Natural killer cell treated with Interleukin-12 subunit alpha and Interleukin-12 subunit beta and Interleukin-15 and Interleukin-18, amount 100 ng/mL, for 72 hours (primary cell): ENCODE results near the gene LARGE1. TPM values are rescaled to one million over a fixed set of nuclear protein-coding genes. Genes with fewer than 3 reads are reported as not detected.

Source experiments
- ATAC-seq, 2 donors: fragments of 150-1000 bp; cut with Tn5 transposase in 1 of 2; sonication (Bioruptor Pico), chemical (Tn5 transposase) in 1 of 2; 2 replicates each; pipeline ENCODE4 v1.10.0; 2021
- DNase-seq: peaks from one replicate; pipeline ENCODE4 v3.0.0; 2022; ENCODE audit warnings: low spot score
- H3K27ac Mint-ChIP-seq, 2 donors: 1 replicate in 1 of 2; 2 replicates in 1 of 2; pipeline ENCODE4 v1.8.0; 2022; ENCODE audit warnings: mixed read lengths in 2 of 2, mild to moderate bottlenecking in 1 of 2, moderate library complexity in 1 of 2
- H3K27me3 Mint-ChIP-seq, 2 donors: 1 replicate in 1 of 2; 2 replicates in 1 of 2; pipeline ENCODE4 v1.8.0; 2022; ENCODE audit warnings: mixed read lengths in 2 of 2
- H3K36me3 Mint-ChIP-seq: one replicate; pipeline ENCODE4 v1.8.0; 2022; ENCODE audit warnings: mixed read lengths
- H3K4me1 Mint-ChIP-seq, 2 donors: 1 replicate in 1 of 2; 2 replicates in 1 of 2; pipeline ENCODE4 v1.8.0; 2022; ENCODE audit warnings: low read depth in 2 of 2, mixed read lengths in 2 of 2, mild to moderate bottlenecking in 1 of 2
- H3K4me3 Mint-ChIP-seq: one replicate; pipeline ENCODE4 v1.8.0; 2022; ENCODE audit warnings: mixed read lengths
- H3K9me3 Mint-ChIP-seq: 2 replicates; pipeline ENCODE4 v1.8.0; 2022; ENCODE audit warnings: mixed read lengths
- total RNA-seq, 2 donors: library from RNA; stranded (reverse); gene quantifications; one replicate each; pipeline ENCODE4 v1.2.3, GENCODE V29; 2022

Gene LARGE1
- total RNA-seq, 2 donors from 2014 or later = 6.9 to 9.0 TPM

DNA sequence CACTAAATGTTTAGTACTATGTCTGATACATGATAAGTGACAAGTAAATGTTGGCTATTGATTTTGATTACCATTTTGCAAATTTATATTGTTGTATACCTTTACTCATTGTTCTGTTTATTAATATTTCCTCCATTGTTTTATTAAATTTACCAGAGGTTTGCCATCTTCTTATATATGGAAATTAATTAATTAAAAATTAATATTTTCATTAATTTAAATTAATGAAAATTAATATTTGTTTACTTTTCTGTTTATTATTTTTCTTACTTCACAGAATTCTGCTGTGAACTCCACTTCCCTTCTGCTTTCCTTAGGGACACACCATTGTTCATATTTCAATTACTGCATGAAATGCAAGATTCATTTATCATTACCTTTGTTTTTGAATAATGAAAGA, 331.0 kb downstream of the LARGE1 start:
- Mint-ChIP-seq H3K36me3 (no peaks in the 10 kb centered on the region), H3K9me3 (no peaks in the 10 kb centered on the region), H3K4me3 (no peak overlapping the region), H3K27me3 (no peaks in the 10 kb centered on the region), H3K4me1 (no peaks in the 10 kb centered on the region), H3K27ac (no peak overlapping the region)
- DNase-seq (no peak), ATAC-seq (no peak)

DNA sequence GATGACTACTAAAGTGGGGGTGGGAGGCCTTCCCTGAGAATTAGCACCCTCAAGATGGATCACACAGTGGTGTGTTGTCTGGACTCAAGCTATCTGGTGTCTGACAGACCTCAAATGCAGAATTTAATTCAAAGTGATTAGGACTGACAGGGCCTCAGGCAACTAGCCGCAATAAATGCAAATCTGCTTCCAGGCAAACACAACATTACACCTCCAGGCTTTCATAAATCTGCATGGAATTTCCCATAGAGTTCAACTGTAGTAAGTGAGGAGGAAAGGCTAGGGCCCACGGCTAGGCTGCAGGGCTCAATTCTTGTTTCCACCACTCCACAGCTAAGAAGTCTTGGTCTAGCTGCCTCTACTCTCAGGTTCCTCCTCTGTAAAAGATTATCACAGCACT, 331.4 kb downstream of the LARGE1 start:
- Mint-ChIP-seq H3K27ac (no peak overlapping the region), H3K9me3 (no peaks in the 10 kb centered on the region), H3K27me3 (no peaks in the 10 kb centered on the region), H3K4me1 (no peaks in the 10 kb centered on the region), H3K36me3 (no peaks in the 10 kb centered on the region), H3K4me3 (no peak overlapping the region)
- DNase-seq (no peak), ATAC-seq (no peak)

DNA sequence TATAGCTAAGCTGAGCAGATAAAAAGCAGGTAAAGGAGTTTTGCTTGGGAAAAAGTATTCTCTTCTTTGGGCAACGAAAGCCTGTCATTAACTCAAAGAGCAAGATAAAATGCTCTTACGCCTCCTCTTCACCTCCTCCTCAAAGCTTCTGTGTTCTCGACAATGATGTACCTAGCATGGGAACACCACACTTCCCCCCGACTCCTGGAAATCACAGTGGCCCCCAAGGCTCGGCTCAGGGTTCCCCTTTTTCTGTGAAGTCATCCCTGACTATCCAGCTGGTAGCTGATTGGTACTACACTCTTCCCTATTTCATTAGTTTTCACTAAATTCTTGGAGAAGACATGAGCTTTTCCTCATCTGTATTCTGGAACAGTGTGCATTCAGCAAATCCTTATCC, 336.1 kb downstream of the LARGE1 start:
- H3K4me1 Mint-ChIP-seq = no peaks in the 10 kb centered on the region
- no peaks in the 10 kb centered on the region for H3K9me3 Mint-ChIP-seq
- no peaks in the 10 kb centered on the region for H3K36me3 Mint-ChIP-seq
- no peak overlapping the region for H3K4me3 Mint-ChIP-seq
- no peaks in the 10 kb centered on the region for H3K27me3 Mint-ChIP-seq
- DNase-seq (no peak), ATAC-seq (no peak)
- no peak overlapping the region for H3K27ac Mint-ChIP-seq

DNA sequence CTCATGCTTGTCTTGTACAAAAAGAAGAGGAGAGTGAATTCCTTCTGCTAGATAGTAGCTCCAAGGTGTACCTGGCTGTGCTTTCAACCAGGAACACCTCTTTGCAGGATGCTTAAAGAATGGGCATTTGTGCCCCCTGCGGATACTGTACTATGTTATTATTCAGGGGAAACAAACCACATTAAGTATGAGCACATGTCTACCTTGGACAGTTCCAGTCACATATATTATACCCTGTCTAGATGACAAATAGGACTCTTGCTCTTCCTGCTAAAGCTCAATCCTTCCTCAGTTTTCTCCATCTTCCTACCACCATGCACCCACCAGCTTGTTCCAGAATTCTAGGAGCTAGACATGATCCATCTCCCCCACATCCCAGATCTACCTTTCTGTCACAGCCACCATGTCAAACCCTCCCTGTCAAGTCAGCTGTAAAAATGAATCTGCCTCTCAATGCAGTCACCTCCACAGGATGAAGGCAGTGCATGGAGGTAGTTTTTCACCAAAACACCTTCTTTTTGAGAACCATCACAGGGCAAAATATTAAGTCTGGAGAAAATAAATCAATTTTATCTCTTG, 337.4 kb downstream of the LARGE1 start:
- Mint-ChIP-seq H3K27me3 (no peaks in the 10 kb centered on the region), H3K36me3 (no peaks in the 10 kb centered on the region), H3K27ac (no peak overlapping the region), H3K9me3 (no peaks in the 10 kb centered on the region), H3K4me1 (no peaks in the 10 kb centered on the region), H3K4me3 (no peak overlapping the region)
- DNase-seq = no peak
- no peak for ATAC-seq

DNA sequence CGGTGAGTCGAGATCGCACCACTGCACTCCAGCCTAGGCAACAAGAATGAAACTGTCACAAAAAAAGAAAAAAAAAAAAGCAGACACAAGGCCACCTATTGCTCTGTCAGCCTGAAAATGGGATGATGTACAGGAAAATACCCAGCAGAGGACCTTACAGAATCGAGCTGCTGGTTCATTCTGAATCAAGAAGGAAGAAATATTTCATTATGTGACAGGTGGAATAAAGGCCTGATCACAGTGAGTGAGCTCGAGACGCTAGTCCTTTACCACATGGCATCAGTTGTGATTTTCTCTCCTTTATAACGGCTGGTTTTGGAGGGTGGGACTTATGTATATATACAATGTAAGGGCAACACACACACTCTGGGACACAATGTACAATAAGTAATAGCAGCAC, 340.0 kb downstream of the LARGE1 start:
- Mint-ChIP-seq H3K36me3 (no peaks in the 10 kb centered on the region), H3K27ac (no peak overlapping the region), H3K4me3 (no peak overlapping the region), H3K9me3 (no peaks in the 10 kb centered on the region), H3K27me3 (no peaks in the 10 kb centered on the region), H3K4me1 (no peaks in the 10 kb centered on the region)
- no peak for ATAC-seq
- no peak for DNase-seq

DNA sequence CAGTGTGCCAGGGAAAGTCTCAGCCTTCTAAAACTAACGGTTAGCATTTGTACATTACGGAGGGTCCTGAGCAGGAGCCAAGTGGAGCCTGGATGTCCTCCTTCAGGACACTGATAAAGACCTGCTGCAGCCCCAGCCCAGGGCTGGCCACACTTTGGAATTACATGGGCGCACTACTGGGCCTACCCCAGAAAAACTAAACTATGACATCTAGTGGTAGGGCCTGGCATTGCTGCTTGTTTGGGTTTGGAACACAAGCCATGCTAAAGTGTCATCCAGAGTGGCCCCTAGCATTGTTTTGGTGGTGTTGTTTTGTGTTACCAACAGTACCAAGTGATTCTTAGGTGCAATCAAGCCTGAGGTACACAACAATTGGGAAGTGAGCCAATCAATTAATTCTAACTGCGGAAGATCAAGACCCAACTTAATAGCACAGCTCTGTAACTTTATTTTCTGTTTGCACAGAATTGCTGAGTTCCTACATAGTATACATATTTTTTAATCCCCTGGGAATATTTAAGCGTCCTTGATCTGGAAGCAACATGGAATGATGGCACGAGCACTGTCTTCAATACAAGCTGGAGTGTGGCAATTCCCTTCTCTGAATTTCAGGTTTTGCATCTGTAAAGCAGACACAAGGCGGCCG, 340.7 kb downstream of the LARGE1 start:
- no peaks in the 10 kb centered on the region for H3K9me3 Mint-ChIP-seq
- H3K4me3 Mint-ChIP-seq = no peak overlapping the region
- H3K4me1 Mint-ChIP-seq = no peaks in the 10 kb centered on the region
- no peaks in the 10 kb centered on the region for H3K36me3 Mint-ChIP-seq
- H3K27ac Mint-ChIP-seq = no peak overlapping the region
- ATAC-seq (peak; percentile 48 to 61), DNase-seq (no peak)
- H3K27me3 Mint-ChIP-seq = no peaks in the 10 kb centered on the region

DNA sequence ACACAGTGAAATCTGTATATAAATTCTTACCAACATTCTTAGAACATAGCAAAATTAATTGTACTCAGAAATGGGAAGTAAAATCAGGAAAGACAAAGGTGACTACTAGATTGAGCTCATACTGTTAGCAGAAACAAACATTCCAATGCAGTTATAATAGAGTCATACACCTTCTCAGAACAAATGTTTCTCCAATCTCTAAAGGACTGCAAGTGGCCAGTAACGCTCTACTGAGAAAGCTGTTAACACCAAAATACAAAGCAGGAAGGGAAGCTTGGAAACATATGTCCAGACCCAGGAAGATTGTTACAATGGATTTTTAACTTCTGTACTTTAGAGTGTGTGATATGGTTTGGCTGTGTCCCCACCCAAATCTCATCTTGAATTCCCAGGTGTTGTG, 341.5 kb downstream of the LARGE1 start:
- no peaks in the 10 kb centered on the region for H3K9me3 Mint-ChIP-seq
- H3K4me1 Mint-ChIP-seq = no peaks in the 10 kb centered on the region
- no peaks in the 10 kb centered on the region for H3K27me3 Mint-ChIP-seq
- H3K36me3 Mint-ChIP-seq = no peaks in the 10 kb centered on the region
- no peak overlapping the region for H3K4me3 Mint-ChIP-seq
- H3K27ac Mint-ChIP-seq = no peak overlapping the region
- DNase-seq = no peak
- ATAC-seq = no peak

DNA sequence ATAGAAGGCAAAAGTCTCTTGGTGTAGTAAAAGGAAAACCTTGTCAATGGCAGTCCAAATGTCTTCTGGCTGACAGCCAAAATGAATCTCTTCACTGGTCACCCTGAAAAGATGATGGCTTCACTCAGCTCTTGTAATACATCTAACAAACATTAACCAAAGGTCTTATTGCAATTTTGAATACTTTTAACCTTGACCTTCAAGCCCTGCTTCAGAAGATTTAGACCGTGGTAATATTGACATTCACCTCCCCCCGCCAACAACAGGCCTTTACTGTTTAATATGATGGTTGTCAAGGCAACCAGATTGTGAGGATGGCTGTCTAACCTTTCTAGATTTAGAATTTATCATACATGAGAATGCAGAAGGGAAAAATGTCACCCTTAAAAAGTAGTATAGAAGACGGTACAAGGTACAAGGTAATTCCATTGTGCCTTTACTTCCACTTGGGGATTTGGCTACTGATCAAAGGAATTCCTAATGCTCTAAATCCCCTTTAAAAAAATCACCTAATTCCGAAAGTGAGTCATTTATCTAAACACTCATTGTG, 342.3 kb downstream of the LARGE1 start:
- no peaks in the 10 kb centered on the region for H3K36me3 Mint-ChIP-seq
- no peaks in the 10 kb centered on the region for H3K27me3 Mint-ChIP-seq
- H3K4me3 Mint-ChIP-seq = no peak overlapping the region
- H3K27ac Mint-ChIP-seq = no peak overlapping the region
- H3K4me1 Mint-ChIP-seq = no peaks in the 10 kb centered on the region
- no peaks in the 10 kb centered on the region for H3K9me3 Mint-ChIP-seq
- DNase-seq (no peak), ATAC-seq (no peak)

DNA sequence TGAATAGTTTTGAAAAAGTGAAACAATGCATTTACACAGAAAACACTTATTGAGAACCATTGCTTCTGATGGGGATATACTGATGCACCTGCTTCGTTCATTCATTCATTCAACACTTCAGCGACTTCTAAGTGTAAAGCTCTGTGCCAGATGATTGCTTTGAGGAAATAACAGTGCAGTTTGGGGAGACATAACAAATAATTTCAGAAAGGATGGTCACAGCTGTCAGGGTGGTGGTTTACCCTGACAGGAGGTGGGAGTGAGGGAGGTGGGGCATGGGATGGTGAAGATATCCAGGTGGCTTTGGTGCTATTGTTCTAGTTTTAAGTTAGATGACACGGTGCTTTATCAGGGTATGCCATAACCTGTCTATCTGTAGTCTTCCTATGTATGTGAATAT, 344.1 kb downstream of the LARGE1 start:
- DNase-seq = no peak
- Mint-ChIP-seq H3K36me3 (no peaks in the 10 kb centered on the region), H3K4me1 (no peaks in the 10 kb centered on the region), H3K27me3 (no peaks in the 10 kb centered on the region), H3K27ac (no peak overlapping the region), H3K4me3 (no peak overlapping the region), H3K9me3 (no peaks in the 10 kb centered on the region)
- no peak for ATAC-seq

DNA sequence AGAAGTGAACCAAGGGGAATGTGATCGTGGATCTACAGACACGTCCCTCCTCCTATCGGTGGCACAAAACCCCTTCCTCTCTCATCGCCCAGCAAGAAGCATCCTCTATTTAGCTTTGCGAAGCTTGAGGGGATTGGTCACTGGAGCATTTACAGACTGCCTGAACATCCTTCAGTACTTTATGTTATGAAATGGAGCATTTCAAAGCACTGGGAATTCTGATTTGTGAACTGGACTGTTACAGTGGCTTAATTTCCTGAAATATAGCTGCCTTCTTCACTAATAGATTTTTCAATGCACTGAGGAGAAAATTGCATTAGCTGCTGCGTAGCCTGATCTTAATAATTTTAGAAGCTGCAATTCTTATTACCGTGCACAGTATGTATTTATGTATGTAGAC, 344.5 kb downstream of the LARGE1 start:
- no peak for ATAC-seq
- H3K4me1 Mint-ChIP-seq = no peaks in the 10 kb centered on the region
- DNase-seq = no peak

DNA sequence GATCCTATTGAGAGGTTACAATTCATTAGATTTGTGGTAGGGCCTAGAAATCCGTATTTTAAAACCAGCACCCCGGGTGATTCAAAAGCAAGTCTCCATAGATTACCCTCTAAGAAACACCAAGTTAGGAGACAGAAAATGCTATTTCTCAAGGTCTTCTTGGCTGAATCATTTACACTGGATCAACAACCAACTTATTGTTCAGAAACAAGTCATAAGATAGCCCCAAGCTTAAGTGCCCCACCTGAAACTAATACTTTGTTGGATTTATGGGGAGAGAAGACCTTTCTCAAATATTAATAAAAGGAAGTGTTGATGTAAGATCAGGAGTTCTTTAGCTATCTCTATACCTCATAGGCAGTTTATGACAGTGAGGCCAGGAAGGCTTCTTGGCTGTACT, 345.2 kb downstream of the LARGE1 start:
- DNase-seq = no peak
- H3K27me3 Mint-ChIP-seq = no peaks in the 10 kb centered on the region
- H3K36me3 Mint-ChIP-seq = no peaks in the 10 kb centered on the region
- no peak overlapping the region for H3K4me3 Mint-ChIP-seq
- ATAC-seq = no peak
- no peaks in the 10 kb centered on the region for H3K4me1 Mint-ChIP-seq
- no peak overlapping the region for H3K27ac Mint-ChIP-seq
- no peaks in the 10 kb centered on the region for H3K9me3 Mint-ChIP-seq

More for the DNA sequence above, 344.5 kb downstream of the LARGE1 start:
- H3K27me3 Mint-ChIP-seq = no peaks in the 10 kb centered on the region
- H3K4me3 Mint-ChIP-seq = no peak overlapping the region
- H3K27ac Mint-ChIP-seq = no peak overlapping the region
- H3K36me3 Mint-ChIP-seq = no peaks in the 10 kb centered on the region
- no peaks in the 10 kb centered on the region for H3K9me3 Mint-ChIP-seq

DNA sequence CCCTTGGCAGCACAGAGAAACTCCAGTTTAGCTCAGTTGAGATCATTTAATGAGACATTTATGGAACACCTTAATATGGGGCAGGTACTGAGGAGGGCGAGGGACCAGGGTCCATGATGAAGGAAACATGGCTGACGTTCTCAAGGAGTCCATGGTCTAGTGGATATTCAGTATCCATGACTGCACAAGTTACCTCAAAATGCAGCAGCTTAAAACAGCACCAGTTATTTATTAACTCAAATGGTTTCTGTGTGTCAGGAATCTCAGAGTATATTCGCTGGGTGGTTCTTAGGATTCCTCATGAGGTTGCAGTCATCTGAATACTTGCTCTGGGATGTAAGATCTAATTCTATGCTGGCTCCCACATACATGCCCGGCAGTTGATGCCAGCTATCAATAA, 346.8 kb downstream of the LARGE1 start:
- DNase-seq = no peak
- Mint-ChIP-seq H3K4me3 (no peak overlapping the region), H3K9me3 (no peaks in the 10 kb centered on the region), H3K36me3 (no peaks in the 10 kb centered on the region), H3K27ac (no peak overlapping the region), H3K27me3 (no peaks in the 10 kb centered on the region), H3K4me1 (no peaks in the 10 kb centered on the region)
- no peak for ATAC-seq

DNA sequence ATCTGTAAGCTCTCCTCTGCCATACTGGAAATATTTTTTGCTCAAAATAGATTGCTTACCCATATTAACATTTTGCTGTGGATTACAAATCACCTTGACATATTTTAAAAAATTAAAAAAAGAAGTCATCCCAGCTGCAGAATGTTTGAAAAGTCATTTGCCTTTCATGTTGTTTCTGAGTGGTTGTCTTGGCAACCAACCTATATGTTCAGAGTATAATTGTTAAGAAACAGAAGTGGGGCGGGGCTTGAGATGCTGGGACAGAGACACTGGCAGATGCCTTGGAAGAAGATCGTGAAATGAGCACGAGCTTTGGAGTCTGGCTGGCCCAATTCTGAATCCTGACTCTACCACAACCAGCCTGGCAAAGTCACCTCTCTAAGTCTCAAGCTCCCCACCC, 348.2 kb downstream of the LARGE1 start:
- no peak overlapping the region for H3K27ac Mint-ChIP-seq
- no peaks in the 10 kb centered on the region for H3K27me3 Mint-ChIP-seq
- H3K9me3 Mint-ChIP-seq = no peaks in the 10 kb centered on the region
- H3K4me3 Mint-ChIP-seq = no peak overlapping the region
- DNase-seq = no peak
- H3K36me3 Mint-ChIP-seq = no peaks in the 10 kb centered on the region
- H3K4me1 Mint-ChIP-seq = no peaks in the 10 kb centered on the region
- no peak for ATAC-seq

DNA sequence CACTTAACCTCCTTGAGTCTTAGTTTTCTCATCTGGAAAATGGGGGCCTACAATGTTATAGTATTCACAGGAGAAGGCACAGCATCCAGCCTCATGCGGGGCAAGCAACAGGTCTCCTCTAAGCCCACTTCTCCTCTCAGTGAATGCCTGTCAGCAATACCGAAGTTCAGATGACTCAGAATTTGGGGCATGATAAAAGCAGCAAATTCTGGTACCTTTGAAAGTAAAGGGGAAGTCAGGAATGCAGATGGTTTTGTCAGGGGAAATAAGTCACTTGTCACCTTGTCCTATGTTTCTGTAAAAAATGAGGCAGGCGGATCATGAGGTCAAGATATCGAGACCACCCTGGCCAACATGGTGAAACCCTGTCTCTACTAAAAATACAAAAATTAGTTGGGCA, 350.2 kb downstream of the LARGE1 start:
- ATAC-seq (no peak), DNase-seq (no peak)
- Mint-ChIP-seq H3K27ac (no peak overlapping the region), H3K4me1 (no peaks in the 10 kb centered on the region), H3K27me3 (peaks cover 0 to 2% of the 10 kb centered on the region in 2 donors), H3K9me3 (no peaks in the 10 kb centered on the region), H3K36me3 (no peaks in the 10 kb centered on the region), H3K4me3 (no peak overlapping the region)

DNA sequence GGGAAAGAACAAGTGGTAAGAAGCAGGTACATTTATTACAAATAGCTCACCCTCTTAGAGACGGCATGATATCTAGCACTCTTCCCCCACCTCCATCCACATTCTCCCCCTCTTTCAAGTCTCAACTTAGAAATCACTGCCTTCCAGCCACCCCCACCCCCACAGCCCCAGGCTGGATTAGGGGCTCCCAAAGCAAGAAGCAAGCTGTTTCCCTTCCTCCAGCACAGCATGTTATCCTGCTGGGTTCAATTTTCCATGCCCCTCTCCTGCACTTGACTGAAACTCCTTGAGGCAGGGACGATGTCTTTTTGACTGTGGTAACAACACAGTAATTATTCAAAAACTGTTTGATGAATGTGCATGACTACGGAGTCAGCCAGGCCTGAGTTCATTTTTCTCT, 350.7 kb downstream of the LARGE1 start:
- ATAC-seq = no peak
- Mint-ChIP-seq H3K36me3 (no peaks in the 10 kb centered on the region), H3K9me3 (no peaks in the 10 kb centered on the region), H3K4me1 (no peaks in the 10 kb centered on the region), H3K27me3 (peaks cover 0 to 2% of the 10 kb centered on the region in 2 donors), H3K4me3 (no peak overlapping the region), H3K27ac (no peak overlapping the region)
- no peak for DNase-seq
